MM.1S (cell line): ENCODE results near the gene KCNN2.

ENCODE experiments used
- EZH2 ChIP-seq: fragments of 300-600 bp; sonication (generic); optimal IDR thresholded peaks from 2 replicates; pipeline ENCODE3; 2017; ENCODE audit warnings: low read depth, mild to moderate bottlenecking, antibody characterized with exemption, low read length, mixed read lengths
- EZH2phosphoT487 ChIP-seq: fragments of 300-600 bp; sonication (generic); IDR thresholded peaks from 2 replicates; pipeline ENCODE4 v1.6.1; 2018; ENCODE audit warnings: antibody characterized with exemption, low read length
- TF ChIP-seq, protein P1 (sequence below): fragments of 300-600 bp; sonication (generic); IDR thresholded peaks from 2 replicates; pipeline ENCODE4 v1.5.1; 2016; ENCODE audit warnings: antibody characterized with exemption, low read length, mixed read lengths

DNA sequence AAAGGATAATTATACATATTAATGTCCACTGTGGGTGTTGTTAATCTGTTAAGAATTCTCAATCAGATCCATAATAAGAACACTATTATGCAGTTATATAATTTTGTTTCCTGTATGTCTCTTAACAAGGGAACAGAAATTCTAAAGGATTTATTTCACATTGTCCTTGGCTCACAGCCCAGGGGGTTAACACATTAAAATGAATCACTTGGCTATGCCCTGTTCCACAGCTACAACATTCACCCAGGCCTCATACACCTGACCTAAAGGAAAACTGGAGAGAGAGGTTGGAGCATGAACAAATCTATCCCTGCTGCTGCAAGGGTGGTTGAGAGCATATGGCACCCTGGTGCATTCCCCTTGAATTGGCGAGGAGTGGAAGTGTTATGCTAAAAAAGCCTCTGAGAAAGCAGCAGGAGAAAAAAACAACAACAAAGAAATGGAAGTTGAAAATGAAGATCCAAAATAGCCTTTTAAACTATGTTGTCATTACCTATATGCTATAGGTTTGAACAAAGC, 116.0 kb downstream of the KCNN2 start:
- TF ChIP-seq, protein P1, sequence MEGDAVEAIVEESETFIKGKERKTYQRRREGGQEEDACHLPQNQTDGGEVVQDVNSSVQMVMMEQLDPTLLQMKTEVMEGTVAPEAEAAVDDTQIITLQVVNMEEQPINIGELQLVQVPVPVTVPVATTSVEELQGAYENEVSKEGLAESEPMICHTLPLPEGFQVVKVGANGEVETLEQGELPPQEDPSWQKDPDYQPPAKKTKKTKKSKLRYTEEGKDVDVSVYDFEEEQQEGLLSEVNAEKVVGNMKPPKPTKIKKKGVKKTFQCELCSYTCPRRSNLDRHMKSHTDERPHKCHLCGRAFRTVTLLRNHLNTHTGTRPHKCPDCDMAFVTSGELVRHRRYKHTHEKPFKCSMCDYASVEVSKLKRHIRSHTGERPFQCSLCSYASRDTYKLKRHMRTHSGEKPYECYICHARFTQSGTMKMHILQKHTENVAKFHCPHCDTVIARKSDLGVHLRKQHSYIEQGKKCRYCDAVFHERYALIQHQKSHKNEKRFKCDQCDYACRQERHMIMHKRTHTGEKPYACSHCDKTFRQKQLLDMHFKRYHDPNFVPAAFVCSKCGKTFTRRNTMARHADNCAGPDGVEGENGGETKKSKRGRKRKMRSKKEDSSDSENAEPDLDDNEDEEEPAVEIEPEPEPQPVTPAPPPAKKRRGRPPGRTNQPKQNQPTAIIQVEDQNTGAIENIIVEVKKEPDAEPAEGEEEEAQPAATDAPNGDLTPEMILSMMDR: no peak
- TF ChIP-seq EZH2phosphoT487 (no peak), EZH2 (no peak)
